ENCODE results near the gene TOR1A. TPM values are rescaled to one million over a fixed set of nuclear protein-coding genes. Genes with fewer than 3 reads are reported as not detected.

TOR1A gene
- total and polyA plus RNA-seq, 11 donors: 10.5 to 27.3 (median 15.7) TPM

DNA sequence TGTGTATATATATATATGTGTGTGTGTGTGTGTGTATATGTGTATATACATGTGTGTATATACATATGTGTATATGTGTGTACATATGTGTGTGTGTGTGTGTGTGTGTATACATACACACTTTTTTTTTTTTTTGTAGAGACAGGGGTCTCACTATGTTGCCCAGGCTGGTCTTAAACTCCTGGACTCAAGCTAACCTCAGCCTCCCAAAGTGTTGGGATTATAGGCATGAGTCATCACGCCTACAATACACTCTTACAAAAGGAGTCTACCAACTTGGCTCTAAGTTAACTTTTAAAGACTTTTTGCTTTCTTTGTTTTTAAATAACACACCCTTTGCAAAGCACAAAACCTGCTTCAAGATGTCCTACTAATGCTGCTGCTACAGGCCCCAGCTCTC is 9.0 kb upstream of the TOR1A start:
- H3K4me1 ChIP-seq: peaks cover 0 to 31% (median 18%) of the 10 kb centered on the region in 12 donors
- intact Hi-C loops (cut with DNase I): no loop called here
- ATAC-seq (no peak), DNase-seq (no peak)
- no peak overlapping the region for H3K27ac ChIP-seq
- no peak overlapping the region for H3K4me3 ChIP-seq
- no peak for TF ChIP-seq POLR2A (IDR thresholded peaks at IDR 0.05)
- TF ChIP-seq, protein P1, sequence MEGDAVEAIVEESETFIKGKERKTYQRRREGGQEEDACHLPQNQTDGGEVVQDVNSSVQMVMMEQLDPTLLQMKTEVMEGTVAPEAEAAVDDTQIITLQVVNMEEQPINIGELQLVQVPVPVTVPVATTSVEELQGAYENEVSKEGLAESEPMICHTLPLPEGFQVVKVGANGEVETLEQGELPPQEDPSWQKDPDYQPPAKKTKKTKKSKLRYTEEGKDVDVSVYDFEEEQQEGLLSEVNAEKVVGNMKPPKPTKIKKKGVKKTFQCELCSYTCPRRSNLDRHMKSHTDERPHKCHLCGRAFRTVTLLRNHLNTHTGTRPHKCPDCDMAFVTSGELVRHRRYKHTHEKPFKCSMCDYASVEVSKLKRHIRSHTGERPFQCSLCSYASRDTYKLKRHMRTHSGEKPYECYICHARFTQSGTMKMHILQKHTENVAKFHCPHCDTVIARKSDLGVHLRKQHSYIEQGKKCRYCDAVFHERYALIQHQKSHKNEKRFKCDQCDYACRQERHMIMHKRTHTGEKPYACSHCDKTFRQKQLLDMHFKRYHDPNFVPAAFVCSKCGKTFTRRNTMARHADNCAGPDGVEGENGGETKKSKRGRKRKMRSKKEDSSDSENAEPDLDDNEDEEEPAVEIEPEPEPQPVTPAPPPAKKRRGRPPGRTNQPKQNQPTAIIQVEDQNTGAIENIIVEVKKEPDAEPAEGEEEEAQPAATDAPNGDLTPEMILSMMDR (IDR thresholded peaks at IDR 0.05): no peak
- no peaks in the 10 kb centered on the region for H3K9me3 ChIP-seq
- H3K36me3 ChIP-seq: peaks cover 0 to 55% (median 54%) of the 10 kb centered on the region in 9 donors
- H3K27me3 ChIP-seq: no peaks in the 10 kb centered on the region
- WGBS, 4 donors: 98 to 100% (median 100%) methylated on average over 1 of the region's 1 CpG

DNA sequence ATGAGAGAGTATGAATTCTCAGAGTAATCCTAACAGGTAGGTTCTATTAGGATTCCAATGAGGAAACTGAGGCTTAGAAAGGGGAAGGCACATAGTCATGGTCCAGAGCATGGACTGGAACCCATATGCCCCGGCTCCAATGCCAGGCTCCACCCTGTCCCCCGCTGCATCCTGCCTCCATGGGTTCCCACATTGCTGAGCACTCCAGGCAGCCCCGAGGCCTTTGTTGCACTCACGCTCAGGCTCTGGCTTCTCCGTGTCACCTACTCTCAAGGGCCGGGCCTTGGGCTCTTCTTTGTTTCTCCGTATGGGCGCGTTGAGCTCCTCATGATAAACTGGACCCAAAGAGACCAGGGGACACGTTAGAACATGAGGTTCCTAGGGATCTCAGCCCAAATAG is 5.0 kb upstream of the TOR1A start:
- ATAC-seq (no peak), DNase-seq (no peak)
- H3K27me3 ChIP-seq: no peaks in the 10 kb centered on the region
- peaks cover 0 to 73% (median 69%) of the 10 kb centered on the region in 9 donors for H3K36me3 ChIP-seq
- no peaks in the 10 kb centered on the region for H3K9me3 ChIP-seq
- no peak overlapping the region for H3K27ac ChIP-seq
- peaks cover 0 to 6% (median 4%) of the 10 kb centered on the region in 12 donors for H3K4me1 ChIP-seq
- 90 to 93% (median 92%) methylated on average over 10 of the region's 10 CpGs for WGBS, 4 donors
- TF ChIP-seq POLR2A (IDR thresholded peaks at IDR 0.05): no peak
- TF ChIP-seq, protein P1 (IDR thresholded peaks at IDR 0.05): no peak
- H3K4me3 ChIP-seq: no peak overlapping the region
- intact Hi-C loops (cut with DNase I): no loop called here

DNA sequence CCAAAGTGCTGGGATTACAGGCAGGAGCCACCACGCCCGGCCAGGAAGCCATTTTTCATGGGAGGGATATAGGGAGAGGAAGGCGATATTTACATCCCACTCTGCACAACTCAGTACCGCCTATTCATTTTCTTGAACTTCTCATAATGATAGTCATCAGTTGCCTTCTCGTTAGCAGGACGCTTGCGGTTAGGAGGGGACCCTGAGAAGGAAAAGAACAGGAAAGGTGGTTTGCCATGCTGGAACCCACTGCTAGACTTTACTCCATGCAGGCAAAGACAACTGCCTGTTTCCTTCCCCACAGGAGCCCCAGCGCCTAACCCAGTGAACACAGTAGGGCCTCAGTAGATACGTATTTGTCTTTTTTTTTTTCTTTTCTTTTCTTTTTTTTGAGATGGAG is 4.1 kb upstream of the TOR1A start:
- Histone ChIP-seq H3K4me3 (no peak overlapping the region), H3K27ac (no peak overlapping the region), H3K9me3 (no peaks in the 10 kb centered on the region), H3K36me3 (peaks cover 0 to 69% (median 65%) of the 10 kb centered on the region in 9 donors), H3K27me3 (no peaks in the 10 kb centered on the region), H3K4me1 (peaks cover 0 to 4% (median 2%) of the 10 kb centered on the region in 12 donors)
- intact Hi-C loops (cut with DNase I): no loop called here
- no peak for TF ChIP-seq POLR2A (IDR thresholded peaks at IDR 0.05)
- TF ChIP-seq, protein P1 (IDR thresholded peaks at IDR 0.05): no peak
- no peak for DNase-seq
- WGBS, 4 donors: 91 to 94% (median 92%) methylated on average over 9 of the region's 9 CpGs
- ATAC-seq: no peak

DNA sequence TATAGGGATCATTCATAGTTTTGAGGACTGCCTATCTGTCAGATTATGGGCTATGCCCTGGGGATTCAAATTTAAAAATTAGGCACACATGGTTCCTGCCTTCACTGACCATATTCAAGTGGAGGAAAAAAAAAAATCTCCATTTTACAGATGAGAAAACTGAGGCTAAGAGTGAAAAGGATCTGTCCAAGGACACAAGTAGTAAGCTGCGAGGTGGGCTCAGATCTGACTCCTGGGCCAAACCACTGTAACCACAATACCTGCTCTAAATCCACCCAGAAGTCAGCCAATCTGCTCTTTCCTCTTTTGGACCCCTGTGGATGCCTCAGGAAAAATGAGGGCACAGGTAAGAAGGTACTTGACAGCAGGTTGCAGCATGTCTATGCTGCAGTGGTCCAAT is 2.8 kb upstream of the TOR1A start:
- 92 to 100% (median 94%) methylated on average over 1 of the region's 1 CpG for WGBS, 4 donors
- ATAC-seq: no peak

More for the DNA sequence above, 2.8 kb upstream of the TOR1A start:
- H3K4me3 ChIP-seq: no peak overlapping the region
- no peaks in the 10 kb centered on the region for H3K27me3 ChIP-seq
- intact Hi-C loops (cut with DNase I): no loop called here
- peaks cover 0 to 63% (median 59%) of the 10 kb centered on the region in 9 donors for H3K36me3 ChIP-seq
- peaks cover 0 to 11% (median 7%) of the 10 kb centered on the region in 12 donors for H3K4me1 ChIP-seq
- no peak overlapping the region for H3K27ac ChIP-seq
- DNase-seq: no peak
- TF ChIP-seq, protein P1 (IDR thresholded peaks at IDR 0.05): no peak
- no peak for TF ChIP-seq POLR2A (IDR thresholded peaks at IDR 0.05)
- H3K9me3 ChIP-seq: no peaks in the 10 kb centered on the region
